Stimulated activated CD8-positive, alpha-beta memory T cell treated with anti-CD3 and anti-CD28 coated beads, Interleukin-12 subunit alpha, Interleukin-12 subunit beta, amount 100 ng/mL, for 1 hour (primary cell): ENCODE measurements around the gene CTRB2.
"Not testable (repeated sequence)": the region's sequence is repeated elsewhere in the genome, so short reads cannot be mapped to it uniquely, and the experiment has no call there.

Source experiments
- DNase-seq: peaks from one replicate; pipeline ENCODE4 v3.0.0-alpha.2; 2020; ENCODE audit warnings: low read depth

CTRB2 gene

GRCh38 chr16:75227361-75228142 lies 20.6 kb upstream of the CTRB2 start:
- no peak for DNase-seq

- DNase-seq, result no peak
Observed at GRCh38 chr16:75226550-75227360, 19.8 kb upstream of the CTRB2 start.

GRCh38 chr16:75225678-75226515 lies 18.9 kb upstream of the CTRB2 start:
- DNase-seq, result no peak

GRCh38 chr16:75225092-75225491 lies 18.1 kb upstream of the CTRB2 start:
- DNase-seq, result no peak

GRCh38 chr16:75224306-75225082 lies 17.5 kb upstream of the CTRB2 start:
- no peak for DNase-seq

GRCh38 chr16:75223129-75223528 lies 16.2 kb upstream of the CTRB2 start:
- not testable (repeated sequence) for DNase-seq

- no peak for DNase-seq
Observed at GRCh38 chr16:75222271-75222783, 15.4 kb upstream of the CTRB2 start.

- no peak for DNase-seq
Observed at GRCh38 chr16:75219838-75220237, 12.9 kb upstream of the CTRB2 start.

- no peak for DNase-seq
Observed at GRCh38 chr16:75219088-75219487, 12.1 kb upstream of the CTRB2 start.

GRCh38 chr16:75218256-75219076 lies 11.5 kb upstream of the CTRB2 start, which contains the start of gene CTRB1:
CTRB1 (plus strand) TSS chr16:75218988; CDS start chr16:75219008, 20 bp downstream.
- DNase-seq, result no peak

GRCh38 chr16:75217389-75217851 lies 10.5 kb upstream of the CTRB2 start:
- DNase-seq, result no peak

GRCh38 chr16:75216576-75216975 lies 9.6 kb upstream of the CTRB2 start:
- no peak for DNase-seq

- no peak for DNase-seq
Observed at GRCh38 chr16:75216127-75216526, 9.2 kb upstream of the CTRB2 start.

- DNase-seq, result not testable (repeated sequence)
Observed at GRCh38 chr16:75211286-75211685, 4.3 kb upstream of the CTRB2 start.

GRCh38 chr16:75209944-75210343 lies 3.0 kb upstream of the CTRB2 start:
- no peak for DNase-seq

GRCh38 chr16:75209514-75209913 lies 2.6 kb upstream of the CTRB2 start:
- DNase-seq, result not testable (repeated sequence)

GRCh38 chr16:75208861-75209505 lies 2.0 kb upstream of the CTRB2 start:
- no peak for DNase-seq

- DNase-seq, result no peak
Observed at GRCh38 chr16:75208242-75208825, 1.4 kb upstream of the CTRB2 start.

GRCh38 chr16:75207831-75208230 lies 870 bp upstream of the CTRB2 start:
- no peak for DNase-seq
